Panc1 (cell line): ENCODE results near the gene GOLGA6L10.
"Not testable (repeated sequence)": the region's sequence is repeated elsewhere in the genome, so short reads cannot be mapped to it uniquely, and the experiment has no call there.

Source experiments
- POLR2AphosphoS5 ChIP-seq: IDR thresholded peaks from 2 replicates; pipeline ENCODE4 v1.6.1; 2012; ENCODE audit warnings: mild to moderate bottlenecking, low read depth, low read length, moderate library complexity
- SIN3A ChIP-seq: IDR thresholded peaks from 2 replicates; pipeline ENCODE4 v1.6.1; 2012; ENCODE audit warnings: low read depth, mild to moderate bottlenecking, low read length, moderate library complexity, borderline replicate concordance; ENCODE audit not compliant: insufficient read depth
- TCF7L2 ChIP-seq: IDR thresholded peaks from 2 replicates; pipeline ENCODE4 v1.6.1; 2011; ENCODE audit warnings: mild to moderate bottlenecking, low read depth, low read length, inconsistent platforms
- TF ChIP-seq, protein P1 (sequence below): fragments of 450-650 bp; IDR thresholded peaks from 2 replicates; pipeline ENCODE4 v1.5.1; 2017; ENCODE audit warnings: mild to moderate bottlenecking
- TF ChIP-seq, protein P2 (sequence below), 2 experiments: IDR thresholded peaks; 2 replicates each; pipeline ENCODE4 v1.6.1; 2011 to 2012; ENCODE audit warnings: low read depth in 2 of 2, control low read depth in 1 of 2, low read length in 1 of 2, mild to moderate bottlenecking in 1 of 2, moderate library complexity in 1 of 2; ENCODE audit not compliant: insufficient read depth in 1 of 2

DNA sequence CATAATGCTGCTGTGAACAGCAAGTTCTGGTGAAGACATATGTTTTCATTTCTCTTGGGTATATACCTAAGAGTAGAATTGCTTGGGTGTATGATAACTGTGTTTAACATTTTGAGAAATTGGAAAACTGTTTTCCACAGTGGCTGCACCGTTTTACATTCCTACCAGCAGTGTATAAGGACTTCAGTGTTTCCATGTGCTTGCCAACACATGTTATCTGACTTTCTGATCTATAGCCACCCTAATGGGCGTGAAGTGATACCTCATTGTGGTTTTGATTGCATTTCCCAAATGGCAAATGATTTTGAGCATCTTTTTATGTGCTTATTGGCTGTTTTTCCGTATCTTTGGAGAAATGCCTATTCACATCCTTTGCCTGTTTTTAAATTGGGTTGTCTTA lies 18.5 kb upstream of the GOLGA6L10 start:
- TF ChIP-seq, protein P1, sequence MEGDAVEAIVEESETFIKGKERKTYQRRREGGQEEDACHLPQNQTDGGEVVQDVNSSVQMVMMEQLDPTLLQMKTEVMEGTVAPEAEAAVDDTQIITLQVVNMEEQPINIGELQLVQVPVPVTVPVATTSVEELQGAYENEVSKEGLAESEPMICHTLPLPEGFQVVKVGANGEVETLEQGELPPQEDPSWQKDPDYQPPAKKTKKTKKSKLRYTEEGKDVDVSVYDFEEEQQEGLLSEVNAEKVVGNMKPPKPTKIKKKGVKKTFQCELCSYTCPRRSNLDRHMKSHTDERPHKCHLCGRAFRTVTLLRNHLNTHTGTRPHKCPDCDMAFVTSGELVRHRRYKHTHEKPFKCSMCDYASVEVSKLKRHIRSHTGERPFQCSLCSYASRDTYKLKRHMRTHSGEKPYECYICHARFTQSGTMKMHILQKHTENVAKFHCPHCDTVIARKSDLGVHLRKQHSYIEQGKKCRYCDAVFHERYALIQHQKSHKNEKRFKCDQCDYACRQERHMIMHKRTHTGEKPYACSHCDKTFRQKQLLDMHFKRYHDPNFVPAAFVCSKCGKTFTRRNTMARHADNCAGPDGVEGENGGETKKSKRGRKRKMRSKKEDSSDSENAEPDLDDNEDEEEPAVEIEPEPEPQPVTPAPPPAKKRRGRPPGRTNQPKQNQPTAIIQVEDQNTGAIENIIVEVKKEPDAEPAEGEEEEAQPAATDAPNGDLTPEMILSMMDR, result not testable (repeated sequence)
- TF ChIP-seq, protein P2, sequence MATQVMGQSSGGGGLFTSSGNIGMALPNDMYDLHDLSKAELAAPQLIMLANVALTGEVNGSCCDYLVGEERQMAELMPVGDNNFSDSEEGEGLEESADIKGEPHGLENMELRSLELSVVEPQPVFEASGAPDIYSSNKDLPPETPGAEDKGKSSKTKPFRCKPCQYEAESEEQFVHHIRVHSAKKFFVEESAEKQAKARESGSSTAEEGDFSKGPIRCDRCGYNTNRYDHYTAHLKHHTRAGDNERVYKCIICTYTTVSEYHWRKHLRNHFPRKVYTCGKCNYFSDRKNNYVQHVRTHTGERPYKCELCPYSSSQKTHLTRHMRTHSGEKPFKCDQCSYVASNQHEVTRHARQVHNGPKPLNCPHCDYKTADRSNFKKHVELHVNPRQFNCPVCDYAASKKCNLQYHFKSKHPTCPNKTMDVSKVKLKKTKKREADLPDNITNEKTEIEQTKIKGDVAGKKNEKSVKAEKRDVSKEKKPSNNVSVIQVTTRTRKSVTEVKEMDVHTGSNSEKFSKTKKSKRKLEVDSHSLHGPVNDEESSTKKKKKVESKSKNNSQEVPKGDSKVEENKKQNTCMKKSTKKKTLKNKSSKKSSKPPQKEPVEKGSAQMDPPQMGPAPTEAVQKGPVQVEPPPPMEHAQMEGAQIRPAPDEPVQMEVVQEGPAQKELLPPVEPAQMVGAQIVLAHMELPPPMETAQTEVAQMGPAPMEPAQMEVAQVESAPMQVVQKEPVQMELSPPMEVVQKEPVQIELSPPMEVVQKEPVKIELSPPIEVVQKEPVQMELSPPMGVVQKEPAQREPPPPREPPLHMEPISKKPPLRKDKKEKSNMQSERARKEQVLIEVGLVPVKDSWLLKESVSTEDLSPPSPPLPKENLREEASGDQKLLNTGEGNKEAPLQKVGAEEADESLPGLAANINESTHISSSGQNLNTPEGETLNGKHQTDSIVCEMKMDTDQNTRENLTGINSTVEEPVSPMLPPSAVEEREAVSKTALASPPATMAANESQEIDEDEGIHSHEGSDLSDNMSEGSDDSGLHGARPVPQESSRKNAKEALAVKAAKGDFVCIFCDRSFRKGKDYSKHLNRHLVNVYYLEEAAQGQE (IDR thresholded peaks at IDR 0.05; ENCODE audit: insufficient read depth in 1 of 2, low read depth in 2 of 2, low read length in 1 of 2), result not testable (repeated sequence)
- TF ChIP-seq SIN3A, POLR2AphosphoS5, TCF7L2: not testable (repeated sequence)
